Stimulated activated naive CD4-positive, alpha-beta T cell (primary cell): Measurements from ENCODE around the gene MEGF8.

ENCODE experiments used
- DNase-seq, 6 experiments: peaks; one replicate each; lab custom pipeline; 2025; lab: John Stamatoyannopoulos, UW

Gene MEGF8

GRCh38 chr19:42353341-42354015, 28.0 kb downstream of the MEGF8 start:
- DNase-seq: no peak

GRCh38 chr19:42355896-42356295, 30.5 kb downstream of the MEGF8 start:
- DNase-seq: no peak

- no peak for DNase-seq
Observed at GRCh38 chr19:42356686-42357085, 31.3 kb downstream of the MEGF8 start.

GRCh38 chr19:42357290-42357689, 31.9 kb downstream of the MEGF8 start:
- no peak for DNase-seq

GRCh38 chr19:42360787-42361544, 35.5 kb downstream of the MEGF8 start:
- DNase-seq: no peak

- DNase-seq: no peak
Observed at GRCh38 chr19:42361545-42361910, 36.1 kb downstream of the MEGF8 start.

- no peak for DNase-seq
Observed at GRCh38 chr19:42362342-42362741, 36.9 kb downstream of the MEGF8 start.

- no peak for DNase-seq
Observed at GRCh38 chr19:42362891-42363440, 37.5 kb downstream of the MEGF8 start.

- DNase-seq: no peak
Observed at GRCh38 chr19:42363614-42364346, 38.3 kb downstream of the MEGF8 start.

GRCh38 chr19:42366673-42367072, 41.2 kb downstream of the MEGF8 start:
- no peak for DNase-seq

- no peak for DNase-seq
Observed at GRCh38 chr19:42367929-42368328, 42.5 kb downstream of the MEGF8 start.

GRCh38 chr19:42368360-42368759, 42.9 kb downstream of the MEGF8 start:
- no peak for DNase-seq

GRCh38 chr19:42368765-42369164, 43.3 kb downstream of the MEGF8 start:
- no peak for DNase-seq

- DNase-seq: no peak
Observed at GRCh38 chr19:42369433-42370067, 44.1 kb downstream of the MEGF8 start.

- DNase-seq: no peak
Observed at GRCh38 chr19:42370068-42370520, 44.7 kb downstream of the MEGF8 start.

GRCh38 chr19:42370626-42371175, 45.3 kb downstream of the MEGF8 start:
- DNase-seq: no peak

- no peak for DNase-seq
Observed at GRCh38 chr19:42374826-42375376, 49.5 kb downstream of the MEGF8 start.

GRCh38 chr19:42375415-42376176, 50.2 kb downstream of the MEGF8 start:
- DNase-seq: no peak

- DNase-seq: no peak
Observed at GRCh38 chr19:42376177-42376555, 50.7 kb downstream of the MEGF8 start.
